ENCODE measurements around the gene NCBP2L. TPM values are rescaled to one million over a fixed set of nuclear protein-coding genes. Genes with fewer than 3 reads are reported as not detected.

NCBP2L gene
- total and polyA plus RNA-seq, 12 donors, result 0.01 to 0.45 TPM; not detected in 10

GRCh38 chrX:107776649-107777535 is 641 bp upstream of the NCBP2L start:
- peak; percentile 30 to 79 (median 73) for TF ChIP-seq CTCF (IDR thresholded peaks at IDR 0.05)
- Histone ChIP-seq H3K9me3 (no peaks in the 10 kb centered on the region), H3K4me1 (peaks cover 0 to 26% (median 7%) of the 10 kb centered on the region in 9 donors), H3K27ac (peak overlapping the region; percentile 65 to 89 (median 84)), H3K27me3 (peaks cover 0 to 51% (median 0%) of the 10 kb centered on the region in 7 donors), H3K4me3 (peak overlapping the region in 9 of 10 donors; percentile 53 to 69 (median 65)), H3K36me3 (no peaks in the 10 kb centered on the region)
- DNase-seq (peak; percentile 51 to 81), ATAC-seq (peak; percentile 71 to 84 (median 79))
- intact Hi-C loops (cut with DNase I), result loop anchor here (1.0 to 10.0 kb wide), 18 partner anchors 50 to 240 kb away; no protein-coding TSS in a partner anchor
- WGBS, 2 donors, result 6 to 7% methylated on average over 20 of the region's 20 CpGs

DNA sequence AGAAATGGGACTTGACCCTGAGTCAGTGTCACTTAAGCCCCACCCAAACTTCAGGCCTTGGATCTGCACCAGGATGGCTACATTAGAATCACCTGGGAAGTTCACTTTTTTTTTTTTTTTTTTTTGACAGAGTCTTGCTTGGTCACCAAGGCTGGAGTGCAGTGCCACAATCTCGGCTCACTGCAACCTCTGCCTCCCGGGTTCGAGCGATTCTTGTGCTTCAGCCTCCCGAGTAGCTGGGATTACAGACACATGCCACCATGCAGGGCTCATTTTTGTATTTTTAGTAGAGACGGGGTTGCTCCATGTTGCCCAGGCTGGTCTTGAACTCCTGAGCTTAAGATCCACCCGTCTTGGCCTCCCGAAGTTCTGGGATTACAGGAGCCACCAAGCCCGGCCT is 3.0 kb downstream of the NCBP2L start:
- Histone ChIP-seq H3K9me3 (no peaks in the 10 kb centered on the region), H3K4me3 (no peak overlapping the region), H3K27me3 (peaks cover 0 to 38% (median 0%) of the 10 kb centered on the region in 7 donors), H3K36me3 (no peaks in the 10 kb centered on the region), H3K27ac (no peak overlapping the region), H3K4me1 (peaks cover 0 to 15% (median 4%) of the 10 kb centered on the region in 9 donors)
- no peak for DNase-seq
- WGBS, 2 donors, result 95 to 96% methylated on average over 9 of the region's 9 CpGs
- no peak for TF ChIP-seq CTCF (IDR thresholded peaks at IDR 0.05)
- ATAC-seq, result no peak
- intact Hi-C loops (cut with DNase I), result loop anchor here in 1 of 10 donors (10.0 kb wide), 1 partner anchor 114 kb away; no protein-coding TSS in a partner anchor

DNA sequence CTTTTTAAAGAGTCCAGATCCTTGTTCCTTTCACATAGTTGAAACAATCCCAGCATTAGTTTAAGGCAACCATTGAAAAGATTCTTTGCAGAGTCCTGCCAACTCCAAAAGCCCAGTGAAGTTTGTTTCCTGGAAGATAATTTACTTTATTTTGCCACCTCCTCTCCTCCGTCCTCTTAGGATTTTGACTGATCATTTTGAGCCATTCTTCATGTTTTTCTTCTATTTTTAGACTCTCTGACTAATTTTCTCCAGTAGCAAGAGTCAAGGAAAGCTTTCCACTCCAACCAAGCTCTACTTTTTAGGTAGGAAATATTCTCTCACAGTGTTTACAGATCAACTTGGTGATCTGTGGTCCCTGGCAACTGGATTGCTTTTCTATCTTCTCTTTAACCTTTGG is 10.3 kb downstream of the NCBP2L start:
- ATAC-seq, result peak in 1 of 8 donors; percentile 16
- Histone ChIP-seq H3K27me3 (peaks cover 0 to 68% (median 0%) of the 10 kb centered on the region in 7 donors), H3K27ac (no peak overlapping the region)

More for the DNA sequence above, 10.3 kb downstream of the NCBP2L start:
- peaks cover 0 to 5% (median 0%) of the 10 kb centered on the region in 9 donors for H3K4me1 ChIP-seq
- TF ChIP-seq CTCF (IDR thresholded peaks at IDR 0.05), result no peak
- WGBS, 2 donors, result 21 to 53% methylated on average over 1 of the region's 1 CpG
- no peaks in the 10 kb centered on the region for H3K36me3 ChIP-seq
- intact Hi-C loops (cut with DNase I), result loop anchor here in 1 of 10 donors (10.0 kb wide), 1 partner anchor 107 kb away; no protein-coding TSS in a partner anchor
- H3K4me3 ChIP-seq, result no peak overlapping the region
- no peak for DNase-seq
- no peaks in the 10 kb centered on the region for H3K9me3 ChIP-seq

All from heart right ventricle (tissue), 16 donors.